ENCODE data around the gene ARFGEF2. TPM values are rescaled to one million over a fixed set of nuclear protein-coding genes. Genes with fewer than 3 reads are reported as not detected.

Gene ARFGEF2
- total and polyA plus RNA-seq, 2 of the 4 experiments (the other 2 are of a cell fraction): 10.3 to 39.1 TPM

- no peaks in the 10 kb centered on the region for H3K27me3 ChIP-seq (ENCODE audit: control insufficient read depth, insufficient read depth, low read length)
- H4K5ac ChIP-seq (ENCODE audit: low read depth, low read length): no peak overlapping the region
- H3K36me3 ChIP-seq (ENCODE audit: control insufficient read depth, insufficient read depth, low read length): peaks cover 3% of the 10 kb centered on the region
- WGBS, 2 experiments (ENCODE audit: extremely low coverage in 2 of 2, insufficient read length in 1 of 2): 100% methylated on average over 1 of the region's 5 CpGs; no CpG with 5 or more reads in 1 of the 2 experiments
- DNase-seq (no peak), ATAC-seq (ENCODE audit: low read depth) (no peak)
- H4K20me1 ChIP-seq (ENCODE audit: insufficient read depth, low read length): peaks cover 45% of the 10 kb centered on the region
- dilution Hi-C loops (cut with HindIII; ENCODE audit: low sequenced_read_pairs, unreplicated experiment): no loop called here
- no peak overlapping the region for H3K9ac ChIP-seq (ENCODE audit: low read depth, low read length)
- H2AK5ac ChIP-seq (ENCODE audit: low read depth, low read length): no peak overlapping the region
- H3K4me1 ChIP-seq (ENCODE audit: control insufficient read depth, insufficient read depth, low read length): peaks cover 5% of the 10 kb centered on the region
- H2BK15ac ChIP-seq (ENCODE audit: low read depth, low read length): no peak overlapping the region
- H4K91ac ChIP-seq (ENCODE audit: insufficient read depth, low read depth, low read length): no peak overlapping the region
- no peak overlapping the region for H4K8ac ChIP-seq (ENCODE audit: low read depth in 2 of 2, low read length in 2 of 2)
- BruUV-seq (replicated peaks): no TSS peak
- ChIA-PET POLR2A (ENCODE audit: unreplicated experiment) (no interaction called here), CTCF (interaction anchor here (0.6 kb wide), 1 partner anchor 1870 kb away, joined by 3 read pairs; no protein-coding TSS in a partner anchor)
- H2BK20ac ChIP-seq (ENCODE audit: low read depth, low read length): no peak overlapping the region
- H2AFZ ChIP-seq (replicated peaks; ENCODE audit: low read length, poor library complexity): no peak overlapping the region
- TF ChIP-seq CTCF (conservative IDR thresholded peaks at IDR 0.05; ENCODE audit: low read depth, low read length): no peak
- no peak for TF ChIP-seq MAFK (IDR thresholded peaks at IDR 0.05; ENCODE audit: low read depth, low read length)
- no peak for TF ChIP-seq SMC3 (IDR thresholded peaks at IDR 0.05; ENCODE audit: low read depth, low read length)
- TF ChIP-seq ELK1 (IDR thresholded peaks at IDR 0.05; ENCODE audit: borderline replicate concordance, low read depth, low read length): no peak
- TF ChIP-seq NFE2L2 (IDR thresholded peaks at IDR 0.05; ENCODE audit: low read depth, low read length): no peak
- TF ChIP-seq POLR2A (IDR thresholded peaks at IDR 0.05; ENCODE audit: low read depth, low read length): no peak
- TF ChIP-seq FOS (IDR thresholded peaks at IDR 0.05; ENCODE audit: low read depth, low read length): no peak
- no peak for TF ChIP-seq MXI1 (IDR thresholded peaks at IDR 0.05; ENCODE audit: borderline replicate concordance, low read depth, low read length)
- TF ChIP-seq CEBPB (IDR thresholded peaks at IDR 0.05; ENCODE audit: low read depth, low read length): no peak
- TF ChIP-seq RCOR1 (IDR thresholded peaks at IDR 0.05; ENCODE audit: insufficient replicate concordance, low read length): no peak
- TF ChIP-seq CHD1 (IDR thresholded peaks at IDR 0.05; ENCODE audit: low read depth, low read length): no peak
- TF ChIP-seq RAD21 (IDR thresholded peaks at IDR 0.05; ENCODE audit: low read length): no peak
- TF ChIP-seq MAZ (IDR thresholded peaks at IDR 0.05; ENCODE audit: borderline replicate concordance, low read depth, low read length): no peak
- no peak for TF ChIP-seq USF2 (IDR thresholded peaks at IDR 0.05; ENCODE audit: low read depth, low read length)
- no peak for TF ChIP-seq RFX5 (IDR thresholded peaks at IDR 0.05; ENCODE audit: low read depth, low read length)
- H3K4me3 ChIP-seq (ENCODE audit: insufficient read depth, low read depth, low read length): no peak overlapping the region
- no peak overlapping the region for H3K23ac ChIP-seq (ENCODE audit: low read depth, low read length)
- H3K18ac ChIP-seq (ENCODE audit: low read depth, low read length): no peak overlapping the region
- no peak overlapping the region for H2BK5ac ChIP-seq (ENCODE audit: low read depth, low read length, poor library complexity, severe bottlenecking)
- H3K79me1 ChIP-seq (ENCODE audit: low read depth in 1 of 2, low read length in 2 of 2): peaks cover 33 to 64% of the 10 kb centered on the region in 2 experiments
- H3K9me3 ChIP-seq (ENCODE audit: control insufficient read depth, insufficient read depth, low read length): no peaks in the 10 kb centered on the region
- no peak overlapping the region for H2AK9ac ChIP-seq (replicated peaks; ENCODE audit: low read depth, low read length, poor library complexity)
- no peak overlapping the region for H3K4ac ChIP-seq (ENCODE audit: low read depth, low read length)
- H3K4me2 ChIP-seq (ENCODE audit: low read depth, low read length): no peak overlapping the region
- intact Hi-C loops (cut with micrococcal nuclease): no loop called here
- H3K27ac ChIP-seq (ENCODE audit: insufficient read depth, low read length): no peak overlapping the region
- in situ Hi-C loops (cut with MboI; ENCODE audit: low sequenced_read_pairs): no loop called here
- no peak overlapping the region for H3K56ac ChIP-seq (ENCODE audit: extremely low read depth, insufficient read depth, low read length)
- H3K14ac ChIP-seq (replicated peaks; ENCODE audit: low read depth, low read length): no peak overlapping the region
- H3K9me1 ChIP-seq (ENCODE audit: insufficient read depth, low read length): peaks cover 24% of the 10 kb centered on the region
- no peak overlapping the region for H2BK120ac ChIP-seq (ENCODE audit: low read depth, low read length)
Observed at GRCh38 chr20:48937674-48938073, 16.2 kb downstream of the ARFGEF2 start.

All from IMR-90 (cell line).